WTC11 (cell line): ENCODE data around the gene SYNPO. TPM values are rescaled to one million over a fixed set of nuclear protein-coding genes. Genes with fewer than 3 reads are reported as not detected.

Experiments
- ATAC-seq: fragments of 200-7000 bp; cut with Tn5 transposase; 2 replicates; pipeline ENCODE4 v1.10.0; 2021; ENCODE audit warnings: mild to moderate bottlenecking, moderate library complexity
- CTCF ChIA-PET: fragments of 300-600 bp; sonication (Branson Sonifier 250); formaldehyde crosslinking; loops from one replicate; lab custom pipeline; 2021; ENCODE audit warnings: antibody characterized with exemption; lab: Charles Lee
- POLR2A ChIA-PET: fragments of 350-600 bp; sonication (Branson Sonifier 250); formaldehyde crosslinking; loops from one replicate; lab custom pipeline; 2021; ENCODE audit warnings: antibody characterized with exemption; lab: Charles Lee
- DNase-seq: peaks from one replicate; pipeline ENCODE4 v3.0.0; 2021; ENCODE audit warnings: low spot score
- H3K27ac Mint-ChIP-seq: 2 replicates; pipeline ENCODE4 v1.8.0; 2021; ENCODE audit warnings: mixed read lengths
- H3K27me3 Mint-ChIP-seq: 2 replicates; pipeline ENCODE4 v1.8.0; 2021; ENCODE audit warnings: low read depth, mild to moderate bottlenecking, moderate library complexity, mixed read lengths
- H3K36me3 Mint-ChIP-seq: 2 replicates; pipeline ENCODE4 v1.8.0; 2021; ENCODE audit warnings: mixed read lengths
- H3K4me1 Mint-ChIP-seq: 2 replicates; pipeline ENCODE4 v1.8.0; 2022; ENCODE audit warnings: mixed read lengths
- H3K4me3 Mint-ChIP-seq: 2 replicates; pipeline ENCODE4 v1.8.0; 2021; ENCODE audit warnings: mild to moderate bottlenecking, moderate library complexity, mixed read lengths
- H3K9me3 Mint-ChIP-seq: 2 replicates; pipeline ENCODE4 v1.8.0; 2021; ENCODE audit warnings: mixed read lengths
- ARID4B ChIP-seq: sonication (generic); formaldehyde crosslinking; IDR thresholded peaks from 2 replicates; pipeline ENCODE4 v1.8.0; 2023; ENCODE audit warnings: missing genetic modification reagents, mild to moderate bottlenecking, borderline replicate concordance
- EMX1 ChIP-seq: fragments of 250-450 bp; sonication (Bioruptor Pico); IDR thresholded peaks from 2 replicates; pipeline ENCODE4 v1.8.0; 2021; ENCODE audit warnings: mild to moderate bottlenecking
- FOXJ3 ChIP-seq: sonication (generic); formaldehyde crosslinking; IDR thresholded peaks from 2 replicates; pipeline ENCODE4 v1.9.0; 2021; ENCODE audit warnings: missing genetic modification reagents, mild to moderate bottlenecking, borderline replicate concordance
- FOXK1 ChIP-seq: sonication (generic); formaldehyde crosslinking; IDR thresholded peaks from 2 replicates; pipeline ENCODE4 v1.8.0; 2022; ENCODE audit warnings: mild to moderate bottlenecking, moderate library complexity, missing genetic modification reagents
- GTF2I ChIP-seq: fragments of 250-450 bp; sonication (Bioruptor Pico); conservative IDR thresholded peaks from 2 replicates; pipeline ENCODE4 v1.4.0; 2021; ENCODE audit warnings: mild to moderate bottlenecking
- HMGXB4 ChIP-seq: sonication (generic); formaldehyde crosslinking; IDR thresholded peaks from 2 replicates; pipeline ENCODE4 v1.8.1; 2023; ENCODE audit warnings: mild to moderate bottlenecking, moderate library complexity, missing genetic modification reagents
- NFATC4 ChIP-seq: fragments of 250-450 bp; sonication (Bioruptor Pico); IDR thresholded peaks from 2 replicates; pipeline ENCODE4 v1.9.0; 2021; ENCODE audit warnings: mild to moderate bottlenecking
- NR2C2 ChIP-seq: sonication (generic); formaldehyde crosslinking; IDR thresholded peaks from 2 replicates; pipeline ENCODE4 v1.8.0; 2022; ENCODE audit warnings: mild to moderate bottlenecking, missing genetic modification reagents
- STAT6 ChIP-seq: sonication (generic); formaldehyde crosslinking; conservative IDR thresholded peaks from 2 replicates; pipeline ENCODE4 v1.8.1; 2023; ENCODE audit warnings: mild to moderate bottlenecking, low read depth, missing genetic modification reagents, moderate library complexity
- TEAD4 ChIP-seq: sonication (generic); formaldehyde crosslinking; IDR thresholded peaks from 2 replicates; pipeline ENCODE4 v1.8.0; 2022; ENCODE audit warnings: mild to moderate bottlenecking, missing genetic modification reagents
- ZBTB21 ChIP-seq: sonication (generic); formaldehyde crosslinking; IDR thresholded peaks from 2 replicates; pipeline ENCODE4 v1.8.1; 2023; ENCODE audit warnings: mild to moderate bottlenecking, missing genetic modification reagents, borderline replicate concordance
- ZBTB43 ChIP-seq: sonication (generic); formaldehyde crosslinking; IDR thresholded peaks from 2 replicates; pipeline ENCODE4 v1.8.1; 2023; ENCODE audit warnings: mild to moderate bottlenecking, missing genetic modification reagents
- ZMAT4 ChIP-seq: fragments of 250-450 bp; sonication (Bioruptor Pico); IDR thresholded peaks from 2 replicates; pipeline ENCODE4 v1.9.0; 2021; ENCODE audit warnings: mild to moderate bottlenecking
- ZNF121 ChIP-seq: sonication (generic); formaldehyde crosslinking; IDR thresholded peaks from 2 replicates; pipeline ENCODE4 v1.8.0; 2023; ENCODE audit warnings: missing genetic modification reagents
- ZNF263 ChIP-seq: sonication (generic); formaldehyde crosslinking; IDR thresholded peaks from 2 replicates; pipeline ENCODE4 v1.8.1; 2022; ENCODE audit warnings: low read depth, mild to moderate bottlenecking, moderate library complexity, missing genetic modification reagents
- ZNF281 ChIP-seq: sonication (generic); formaldehyde crosslinking; IDR thresholded peaks from 2 replicates; pipeline ENCODE4 v1.8.0; 2023; ENCODE audit warnings: mild to moderate bottlenecking, missing genetic modification reagents
- ZNF317 ChIP-seq: sonication (generic); formaldehyde crosslinking; IDR thresholded peaks from 2 replicates; pipeline ENCODE4 v1.8.1; 2023; ENCODE audit warnings: low read depth, mild to moderate bottlenecking, moderate library complexity, missing genetic modification reagents, borderline replicate concordance
- ZNF423 ChIP-seq: fragments of 250-450 bp; sonication (Bioruptor Pico); IDR thresholded peaks from 2 replicates; pipeline ENCODE4 v2.1.2; 2022; ENCODE audit warnings: mild to moderate bottlenecking, moderate library complexity
- ZSCAN18 ChIP-seq: fragments of 250-450 bp; sonication (Bioruptor Pico); IDR thresholded peaks from 2 replicates; pipeline ENCODE4 v2.1.2; 2022; ENCODE audit warnings: mild to moderate bottlenecking, moderate library complexity
- total RNA-seq: library from RNA; stranded (reverse); gene quantifications from 3 replicates; pipeline ENCODE4 v1.2.3, GENCODE V29; 2021

SYNPO gene
- total RNA-seq, 1 experiment from 2014 or later = 2.1 TPM

- TF ChIP-seq ARID4B (CRISPR knock-in tag) (no peak), FOXJ3 (CRISPR knock-in tag) (no peak), HMGXB4 (no peak), FOXK1 (CRISPR knock-in tag) (no peak; the same call in 1 of the 2 replicates), ZBTB43 (CRISPR knock-in tag) (no peak), GTF2I (CRISPR knock-in tag) (peak; percentile 47; the same call in 1 of the 2 replicates), ZNF121 (CRISPR knock-in tag) (no peak), NR2C2 (CRISPR knock-in tag) (no peak), NFATC4 (no peak)
Measured at GRCh38 chr5:150672237-150672883, 31.9 kb downstream of the SYNPO start (continued).

- H3K9me3 Mint-ChIP-seq = peaks cover 3% of the 10 kb centered on the region; the same call in 1 of the 2 replicates
- peaks cover 8% of the 10 kb centered on the region for H3K36me3 Mint-ChIP-seq
- peaks cover 31% of the 10 kb centered on the region for H3K4me1 Mint-ChIP-seq
- POLR2A ChIA-PET = interaction anchor here (0.5 to 4.3 kb wide), 7 partner anchors 9 to 144 kb away, joined by 3 to 26 read pairs (median 3); partner anchors contain the start of genes MYOZ3 and RBM22
- CTCF ChIA-PET = interaction anchor here (0.7 to 4.2 kb wide), 9 partner anchors 8 to 262 kb away, joined by 3 to 31 read pairs (median 5); partner anchors contain the start of genes MYOZ3, RBM22 and SMIM3
- peak overlapping the region; percentile 84 for H3K4me3 Mint-ChIP-seq
- ATAC-seq = no peak
- H3K27me3 Mint-ChIP-seq = no peaks in the 10 kb centered on the region
- peak overlapping the region; percentile 96 for H3K27ac Mint-ChIP-seq
- no peak for DNase-seq
- no peak for TF ChIP-seq ZSCAN18
- no peak for TF ChIP-seq ZNF281
- TF ChIP-seq EMX1 (CRISPR knock-in tag) = no peak
- TF ChIP-seq ZNF317 = no peak
- TF ChIP-seq FOXK1 (CRISPR knock-in tag) = no peak
- TF ChIP-seq ZNF423 (CRISPR knock-in tag) = no peak
- no peak for TF ChIP-seq ZBTB21
- TF ChIP-seq STAT6 (CRISPR knock-in tag) = no peak
- no peak for TF ChIP-seq TEAD4 (CRISPR knock-in tag)
- TF ChIP-seq ZNF263 (CRISPR knock-in tag) = no peak
- no peak for TF ChIP-seq ZMAT4 (CRISPR knock-in tag)
Measured at GRCh38 chr5:150672884-150673275, 32.4 kb downstream of the SYNPO start.
